GM23248 (cell line): ENCODE results near the gene NAT14.

ENCODE experiments used
- EZH2 ChIP-seq: fragments of 200-600 bp; sonication (generic); IDR thresholded peaks from 2 replicates; pipeline ENCODE4 v1.6.1; 2018; ENCODE audit warnings: antibody characterized with exemption, mild to moderate bottlenecking; ENCODE audit not compliant: insufficient read depth, poor library complexity, severe bottlenecking
- EZH2phosphoT487 ChIP-seq: fragments of 200-600 bp; sonication (generic); IDR thresholded peaks from 2 replicates; pipeline ENCODE4 v1.6.1; 2018; ENCODE audit warnings: antibody characterized with exemption, moderate library complexity, mild to moderate bottlenecking, low read depth; ENCODE audit not compliant: insufficient read depth

DNA sequence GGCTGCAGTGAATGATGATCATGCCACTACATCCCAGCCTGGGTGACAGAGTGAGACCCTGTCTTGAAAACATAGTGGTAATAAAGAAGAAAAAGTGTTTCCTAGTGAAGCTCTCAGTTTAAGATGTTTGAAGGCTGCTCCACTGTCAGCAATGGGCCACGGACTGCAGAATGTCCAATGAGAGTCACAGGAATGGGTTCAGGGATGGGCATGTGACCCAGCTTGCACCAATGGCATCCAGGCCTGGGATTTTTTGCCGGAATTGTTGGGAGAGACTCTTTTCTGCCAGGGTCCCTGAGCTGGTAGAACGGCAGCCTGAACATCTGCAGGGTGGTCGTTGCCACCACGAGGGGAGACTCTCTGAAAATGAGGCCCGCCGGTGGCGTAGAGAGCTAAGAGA is 48.1 kb upstream of the NAT14 start:
- TF ChIP-seq EZH2phosphoT487, result no peak
- TF ChIP-seq EZH2, result no peak
